SK-N-SH (cell line): ENCODE results near the gene INAFM2. TPM values are rescaled to one million over a fixed set of nuclear protein-coding genes. Genes with fewer than 3 reads are reported as not detected.
A peak's percentile ranks its signal among the peaks of the same experiment; 100 is the strongest.

Source experiments
- CTCF ChIA-PET: fragments of 300-600, 350-600 bp; formaldehyde crosslinking; extraction: SDS; loops from one replicate; lab custom pipeline; 2021; lab: Yijun Ruan, JAX
- POLR2A ChIA-PET: fragments of 350-600 bp; sonication (Branson Sonifier 250); formaldehyde crosslinking; extraction: SDS; loops from one replicate; lab custom pipeline; 2020; ENCODE audit warnings: antibody characterized with exemption, inconsistent platforms; lab: Yijun Ruan, JAX
- DNase-seq: peaks from one replicate; pipeline ENCODE4 v3.0.0; 2012
- H2AFZ ChIP-seq: fragments of 200-600 bp; sonication (generic); 2 replicates; pipeline ENCODE4 v1.8.1; 2016; ENCODE audit warnings: antibody characterized with exemption, mild to moderate bottlenecking, low read depth
- H3F3A ChIP-seq: fragments of 200-600 bp; sonication (generic); replicated peaks from 2 replicates; pipeline ENCODE3; 2016; ENCODE audit warnings: antibody characterized with exemption, mild to moderate bottlenecking; ENCODE audit not compliant: insufficient read depth
- H3K27ac ChIP-seq, 2 experiments: fragments of 200-500 bp in 1 of 2; fragments of 200-600 bp in 1 of 2; sonication (Bioruptor generic) in 1 of 2; sonication (generic), shearing (Covaris generic) in 1 of 2; 2 replicates each; pipeline versions ENCODE4 v1.5.1 to v1.6.1; 2014 to 2016; ENCODE audit warnings: low read depth in 2 of 2, inconsistent platforms in 1 of 2, low read length in 1 of 2, mild to moderate bottlenecking in 1 of 2, mixed read lengths in 1 of 2
- H3K27me3 ChIP-seq: fragments of 200-600 bp; sonication (generic), shearing (Covaris generic); 2 replicates; pipeline ENCODE4 v1.6.1; 2016; ENCODE audit warnings: mixed run types; ENCODE audit not compliant: insufficient read depth
- H3K36me3 ChIP-seq, 2 experiments: fragments of 200-500 bp in 1 of 2; fragments of 200-600 bp in 1 of 2; sonication (Bioruptor generic) in 1 of 2; sonication (generic) in 1 of 2; replicated peaks in 1 of 2; 2 replicates each; pipeline versions ENCODE3 to v1.5.1; 2014 to 2016; ENCODE audit warnings: low read length in 1 of 2, mild to moderate bottlenecking in 1 of 2; ENCODE audit not compliant: insufficient read depth in 2 of 2, control insufficient read depth in 1 of 2
- H3K4me1 ChIP-seq, 2 experiments: fragments of 200-500 bp in 1 of 2; fragments of 200-600 bp in 1 of 2; sonication (Bioruptor generic) in 1 of 2; sonication (generic), shearing (Covaris generic) in 1 of 2; 2 replicates each; pipeline versions ENCODE4 v1.5.1 to v1.6.1; 2014 to 2016; ENCODE audit warnings: low read depth in 1 of 2, low read length in 1 of 2, mixed run types in 1 of 2; ENCODE audit not compliant: insufficient read depth in 2 of 2, control insufficient read depth in 1 of 2
- H3K4me2 ChIP-seq: fragments of 200-600 bp; sonication (generic), shearing (Covaris generic); 2 replicates; pipeline ENCODE4 v1.6.1; 2017; ENCODE audit warnings: mixed run types
- H3K4me3 ChIP-seq, 2 experiments: fragments of 200-500 bp in 1 of 2; fragments of 200-600 bp in 1 of 2; sonication (Bioruptor generic) in 1 of 2; sonication (generic), shearing (Covaris generic) in 1 of 2; 2 replicates each; pipeline versions ENCODE4 v1.5.1 to v1.8.1; 2014 to 2016; ENCODE audit warnings: low read depth in 2 of 2, inconsistent platforms in 1 of 2, low read length in 1 of 2, mild to moderate bottlenecking in 1 of 2, mixed read lengths in 1 of 2, moderate library complexity in 1 of 2
- H3K79me2 ChIP-seq: fragments of 200-600 bp; sonication (generic); 2 replicates; pipeline ENCODE4 v1.8.1; 2017; ENCODE audit warnings: mild to moderate bottlenecking; ENCODE audit not compliant: insufficient read depth
- H3K9ac ChIP-seq: fragments of 200-600 bp; sonication (generic); 2 replicates; pipeline ENCODE4 v1.6.1; 2017; ENCODE audit warnings: mixed run types
- H3K9me2 ChIP-seq: fragments of 200-600 bp; sonication (generic); 2 replicates; pipeline ENCODE4 v1.6.1; 2017; ENCODE audit warnings: mixed run types
- H3K9me3 ChIP-seq: fragments of 200-600 bp; sonication (generic); 2 replicates; pipeline ENCODE4 v1.6.1; 2017; ENCODE audit warnings: mixed run types, mild to moderate bottlenecking, moderate library complexity
- H4K20me1 ChIP-seq: fragments of 200-600 bp; sonication (generic); 2 replicates; pipeline ENCODE4 v1.6.1; 2017; ENCODE audit warnings: mild to moderate bottlenecking, mixed run types; ENCODE audit not compliant: insufficient read depth
- CHD2 ChIP-seq: fragments of 150-350 bp; IDR thresholded peaks from 2 replicates; pipeline ENCODE4 v1.6.1; 2018; ENCODE audit warnings: low read length; ENCODE audit not compliant: partially characterized antibody
- CTCF ChIP-seq: fragments of 200-600 bp; sonication (generic); IDR thresholded peaks from 2 replicates; pipeline ENCODE4 v1.6.1; 2017; ENCODE audit warnings: antibody characterized with exemption, mild to moderate bottlenecking, moderate library complexity
- ELF1 ChIP-seq: IDR thresholded peaks from 2 replicates; pipeline ENCODE4 v1.4.0; 2012
- EP300 ChIP-seq, 2 experiments: IDR thresholded peaks; 2 replicates each; pipeline versions ENCODE4 v1.4.0 to v1.6.1; 2012; ENCODE audit warnings: borderline replicate concordance in 1 of 2, low read depth in 1 of 2, low read length in 1 of 2
- FOSL2 ChIP-seq: IDR thresholded peaks from 2 replicates; pipeline ENCODE4 v1.4.0; 2012; ENCODE audit warnings: low read depth, mild to moderate bottlenecking, moderate library complexity, borderline replicate concordance
- FOXJ3 ChIP-seq: sonication (generic); formaldehyde crosslinking; IDR thresholded peaks from 2 replicates; pipeline ENCODE4 v1.5.1; 2020; ENCODE audit warnings: mild to moderate bottlenecking, missing genetic modification reagents
- GABPA ChIP-seq: IDR thresholded peaks from 2 replicates; pipeline ENCODE4 v1.4.0; 2012; ENCODE audit warnings: low read depth, mild to moderate bottlenecking
- JUND ChIP-seq: IDR thresholded peaks from 2 replicates; pipeline ENCODE4 v1.4.0; 2012
- MXI1 ChIP-seq: IDR thresholded peaks from 2 replicates; pipeline ENCODE4 v1.6.1; 2012; ENCODE audit warnings: mild to moderate bottlenecking, low read depth, low read length, improper control_type of control experiment
- NFIC ChIP-seq: IDR thresholded peaks from 2 replicates; pipeline ENCODE4 v1.4.0; 2012; ENCODE audit warnings: borderline replicate concordance
- PBX3 ChIP-seq: IDR thresholded peaks from 2 replicates; pipeline ENCODE4; 2012
- RAD21 ChIP-seq: IDR thresholded peaks from 2 replicates; pipeline ENCODE4 v1.6.1; 2012; ENCODE audit warnings: mild to moderate bottlenecking, low read length
- SIN3A ChIP-seq: IDR thresholded peaks from 2 replicates; pipeline ENCODE4 v1.6.1; 2012; ENCODE audit warnings: low read depth, mild to moderate bottlenecking, low read length, moderate library complexity, borderline replicate concordance
- SMC3 ChIP-seq: IDR thresholded peaks from 2 replicates; pipeline ENCODE4 v1.6.1; 2012; ENCODE audit warnings: low read depth, low read length, improper control_type of control experiment
- USF1 ChIP-seq: IDR thresholded peaks from 2 replicates; pipeline ENCODE4 v1.4.0; 2012; ENCODE audit warnings: low read depth, borderline replicate concordance
- YY1 ChIP-seq: IDR thresholded peaks from 2 replicates; pipeline ENCODE4 v1.4.0; 2012; ENCODE audit warnings: low read depth, mild to moderate bottlenecking
- WGBS: methylation state at CpG from one replicate; pipeline ENCODE4 v1.1.6; 2017; ENCODE audit warnings: low lambda C conversion rate; 5-methylcytosine and 5-hydroxymethylcytosine counted together
- polyA plus RNA-seq, 3 experiments: library from polyadenylated mRNA; depleted of rRNA; stranded (reverse); fragments of >200 nt; gene quantifications; 2 replicates each; pipeline ENCODE4 v1.2.3, GENCODE V29; 2012

Gene INAFM2
- polyA plus RNA-seq, 1 of the 3 experiments (the other 2 are of a cell fraction) = 7.8 TPM

- ChIA-PET CTCF (interaction anchor here (1.0 to 70.6 kb wide), 4 partner anchors 11 to 91 kb away, joined by 3 to 2194 read pairs (median 1102); partner anchors contain the start of genes ANKRD63, CCDC9B, DISP2 and INAFM2), POLR2A (interaction anchor here (1.6 kb wide), 1 partner anchor 10 kb away, joined by 4 read pairs; the partner anchor contains the start of gene CCDC9B)
- no peak overlapping the region for H3K4me3 ChIP-seq
- TF ChIP-seq JUND (peak; percentile 10; the same call in 1 of the 2 replicates), FOXJ3 (CRISPR knock-in tag) (no peak)
- no peaks in the 10 kb centered on the region for H4K20me1 ChIP-seq
- H3K9me2 ChIP-seq = no peaks in the 10 kb centered on the region
- H3K36me3 ChIP-seq = peaks cover 7 to 14% of the 10 kb centered on the region in 2 experiments
- WGBS = 91% methylated on average over 7 of the region's 7 CpGs
- no peaks in the 10 kb centered on the region for H3K27me3 ChIP-seq
- peaks cover 12 to 21% of the 10 kb centered on the region in 2 experiments; a peak in 3 of 4 replicates for H3K4me1 ChIP-seq
- peaks cover 27% of the 10 kb centered on the region for H3F3A ChIP-seq
- no peak overlapping the region for H3K4me2 ChIP-seq
- no peak overlapping the region for H3K9ac ChIP-seq
- 0 out of 2 replicates have a peak, but pooled peaks cover 1% of the 10 kb centered on the region for H3K79me2 ChIP-seq
- 0 out of 4 replicates have a peak overlapping the region, but pooled peaks of 1 of the 2 experiments have one; percentile 16 for H3K27ac ChIP-seq
- no peaks in the 10 kb centered on the region for H3K9me3 ChIP-seq
- no peak for DNase-seq
- no peak overlapping the region for H2AFZ ChIP-seq
These were observed 7.5 kb downstream of the INAFM2 start for GRCh38 chr15:40331026-40331425.

GRCh38 chr15:40331637-40332036 lies 8.1 kb downstream of the INAFM2 start:
- Histone ChIP-seq H3K27ac (no peak overlapping the region), H4K20me1 (no peaks in the 10 kb centered on the region), H2AFZ (no peak overlapping the region), H3K4me2 (no peak overlapping the region), H3K4me1 (peaks cover 18 to 24% of the 10 kb centered on the region in 2 experiments; a peak in 3 of 4 replicates), H3K4me3 (no peak overlapping the region), H3F3A (peaks cover 27% of the 10 kb centered on the region), H3K9ac (no peak overlapping the region), H3K9me2 (no peaks in the 10 kb centered on the region), H3K36me3 (peaks cover 12 to 20% of the 10 kb centered on the region in 2 experiments), H3K79me2 (peaks cover 7% of the 10 kb centered on the region; the same call in 1 of the 2 replicates), H3K9me3 (no peaks in the 10 kb centered on the region), H3K27me3 (no peaks in the 10 kb centered on the region)
- CTCF ChIA-PET = interaction anchor here (1.0 to 70.6 kb wide), 6 partner anchors 10 to 115 kb away, joined by 3 to 2194 read pairs (median 96); partner anchors contain the start of genes ANKRD63, CCDC9B, DISP2 and INAFM2
- no peak for DNase-seq
- WGBS = 89% methylated on average over 7 of the region's 7 CpGs
- TF ChIP-seq JUND (0 out of 2 replicates have a peak, but pooled peaks have one; percentile 8), SMC3 (no peak), SIN3A (no peak)
- POLR2A ChIA-PET = interaction anchor here (1.6 kb wide), 1 partner anchor 9 kb away, joined by 4 read pairs; the partner anchor contains the start of gene CCDC9B

- H3K4me3 ChIP-seq = no peak overlapping the region
- TF ChIP-seq CHD2 (no peak), ELF1 (no peak), YY1 (no peak), USF1 (no peak), CTCF (no peak), JUND (no peak), PBX3 (no peak), RAD21 (no peak), EP300 (IDR thresholded peaks at IDR 0.05; ENCODE audit: borderline replicate concordance in 1 of 2, low read depth in 1 of 2, low read length in 1 of 2) (no peak), MXI1 (no peak), FOSL2 (no peak), SIN3A (no peak), GABPA (no peak), NFIC (no peak)
These were observed 8.8 kb downstream of the INAFM2 start for GRCh38 chr15:40332113-40332781.

More at GRCh38 chr15:40332113-40332781, 8.8 kb downstream of the INAFM2 start:
- Histone ChIP-seq H3K4me1 (peaks cover 19 to 30% of the 10 kb centered on the region in 2 experiments; a peak in 3 of 4 replicates), H3K36me3 (peaks cover 18 to 26% of the 10 kb centered on the region in 2 experiments), H4K20me1 (no peaks in the 10 kb centered on the region), H3K9me2 (no peaks in the 10 kb centered on the region), H3F3A (peaks cover 27% of the 10 kb centered on the region), H3K79me2 (peaks cover 13% of the 10 kb centered on the region; the same call in 1 of the 2 replicates), H3K27ac (no peak overlapping the region), H2AFZ (no peak overlapping the region), H3K27me3 (no peaks in the 10 kb centered on the region), H3K9ac (no peak overlapping the region), H3K9me3 (no peaks in the 10 kb centered on the region), H3K4me2 (no peak overlapping the region)
- ChIA-PET POLR2A (interaction anchor here (1.6 kb wide), 1 partner anchor 9 kb away, joined by 4 read pairs; the partner anchor contains the start of gene CCDC9B), CTCF (interaction anchor here (1.5 to 70.6 kb wide), 5 partner anchors 9 to 115 kb away, joined by 5 to 2194 read pairs (median 184); partner anchors contain the start of genes ANKRD63, CCDC9B, DISP2 and INAFM2)
- no peak for DNase-seq
- 88% methylated on average over 8 of the region's 8 CpGs for WGBS
